ELR (cell line): ENCODE measurements around the gene BCCIP.

Experiments
- DNase-seq: peaks from one replicate; pipeline ENCODE4 v3.0.0-alpha.2; 2015; ENCODE audit warnings: low read depth

Gene BCCIP

DNA sequence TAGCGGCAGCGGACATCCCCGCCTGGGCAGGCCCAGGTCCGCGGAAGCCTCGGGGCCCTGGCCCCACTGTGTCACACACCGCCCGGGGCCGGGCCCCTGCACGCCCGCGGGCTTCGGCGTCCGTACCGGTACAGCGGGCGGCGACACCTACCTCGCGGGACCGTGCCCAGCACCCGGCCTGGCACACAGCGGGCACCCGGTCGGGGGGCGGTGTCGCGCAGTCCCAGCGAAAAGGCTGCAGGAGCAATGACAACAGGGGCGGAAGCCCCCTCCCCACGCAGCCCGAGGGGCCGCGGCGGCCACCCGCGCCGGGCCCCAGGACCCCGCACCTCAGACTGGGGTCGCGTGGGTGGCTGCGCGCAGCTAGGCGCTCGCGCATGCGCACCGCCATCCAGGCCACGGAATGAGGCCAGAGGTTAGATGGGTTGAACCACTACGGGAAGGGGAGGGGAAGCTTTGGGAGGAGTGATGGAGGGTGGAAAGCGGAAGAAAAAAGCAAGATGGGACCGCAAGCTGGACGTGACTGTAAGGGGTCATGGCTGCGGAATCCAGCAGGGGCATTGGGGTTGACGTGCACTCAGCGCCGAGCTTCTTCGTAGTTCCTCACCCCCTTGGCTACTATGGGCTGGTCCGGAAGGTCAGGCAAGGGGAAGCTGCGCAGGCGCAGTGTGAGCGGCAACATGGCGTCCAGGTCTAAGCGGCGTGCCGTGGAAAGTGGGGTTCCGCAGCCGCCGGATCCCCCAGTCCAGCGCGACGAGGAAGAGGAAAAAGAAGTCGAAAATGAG, at the start of gene BCCIP, which contains the start of gene UROS:
Gene BCCIP (plus strand): TSS at position 669 of the 785 bp plus-strand sequence. CDS start 12 bp downstream, at position 681.
Gene UROS (minus strand): TSS at position 381 of the 785 bp plus-strand sequence. CDS start 6,759 bp downstream, outside the sequence.
- peak; percentile 93 for DNase-seq

DNA sequence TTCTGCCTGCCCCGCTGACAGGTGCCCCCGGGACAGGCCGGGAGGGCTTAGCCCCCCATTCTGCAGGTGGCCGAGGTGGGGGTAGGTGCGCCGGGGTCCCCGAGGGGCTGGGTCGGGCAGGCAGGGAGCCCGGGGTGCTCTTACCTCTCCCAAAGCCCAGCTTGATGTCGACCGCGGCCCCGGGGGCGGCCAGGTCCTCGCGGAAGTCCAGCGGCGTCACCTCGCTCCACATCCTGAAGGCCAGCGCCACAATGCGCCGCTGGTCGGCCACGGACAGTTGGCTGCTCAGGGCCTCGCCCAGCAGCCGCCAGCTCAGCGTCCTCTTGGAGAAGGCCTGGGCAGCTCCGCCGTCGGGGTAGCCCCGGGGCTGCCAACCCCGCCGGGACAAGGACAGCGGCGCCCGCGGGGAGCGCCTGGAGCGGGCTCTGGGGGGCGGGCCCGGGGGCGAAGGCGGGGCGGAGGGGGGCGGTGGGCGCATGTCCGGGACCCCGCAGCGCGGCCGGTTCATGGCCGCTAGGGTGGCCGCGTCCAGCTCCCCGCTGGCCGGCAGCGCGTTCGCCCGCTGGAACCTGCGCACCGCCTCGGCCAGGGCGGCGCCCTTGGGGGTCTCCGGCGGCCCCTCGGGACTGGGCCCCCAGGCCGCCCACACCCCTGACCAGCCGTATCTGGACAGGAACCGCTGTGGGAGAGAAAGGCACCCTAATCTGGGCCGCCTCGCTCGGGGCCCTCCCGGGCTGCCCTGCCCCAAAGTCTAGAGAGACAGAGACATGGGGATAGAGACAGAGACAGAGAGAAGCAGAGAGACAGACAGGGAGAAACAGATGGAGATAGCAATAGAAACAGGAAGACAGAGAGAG, 49.4 kb upstream of the BCCIP start:
- no peak for DNase-seq

DNA sequence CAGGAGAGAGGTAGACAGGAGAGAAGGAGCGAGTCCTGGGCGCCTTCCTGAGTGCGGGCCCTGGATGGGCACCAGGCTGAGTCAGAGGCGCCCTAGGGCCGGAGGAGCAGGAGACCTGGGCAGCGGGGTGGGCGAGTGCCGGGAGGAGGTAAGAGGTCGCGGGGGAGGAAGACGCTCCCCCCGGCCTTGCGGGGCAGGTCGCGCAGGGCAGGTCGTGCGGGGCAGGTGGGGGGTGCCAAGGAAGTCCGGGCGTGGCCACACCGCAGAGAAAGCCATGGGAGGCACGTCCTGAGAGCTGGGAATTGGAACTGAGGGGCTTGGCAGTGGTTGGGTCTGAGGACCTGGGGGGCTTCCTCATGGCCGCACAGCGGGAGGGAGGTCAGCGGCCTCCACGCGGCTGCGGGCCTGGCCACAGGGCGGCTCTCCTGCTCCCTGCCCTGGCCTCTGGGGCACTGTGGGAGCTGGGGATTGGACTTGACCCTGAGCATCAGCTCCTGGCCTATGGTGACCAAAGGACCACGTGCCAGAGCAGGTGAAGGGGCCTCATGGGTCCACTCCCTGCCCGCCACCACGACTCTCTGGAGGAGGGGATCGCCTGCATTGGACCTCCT, 48.7 kb upstream of the BCCIP start:
- DNase-seq = no peak

DNA sequence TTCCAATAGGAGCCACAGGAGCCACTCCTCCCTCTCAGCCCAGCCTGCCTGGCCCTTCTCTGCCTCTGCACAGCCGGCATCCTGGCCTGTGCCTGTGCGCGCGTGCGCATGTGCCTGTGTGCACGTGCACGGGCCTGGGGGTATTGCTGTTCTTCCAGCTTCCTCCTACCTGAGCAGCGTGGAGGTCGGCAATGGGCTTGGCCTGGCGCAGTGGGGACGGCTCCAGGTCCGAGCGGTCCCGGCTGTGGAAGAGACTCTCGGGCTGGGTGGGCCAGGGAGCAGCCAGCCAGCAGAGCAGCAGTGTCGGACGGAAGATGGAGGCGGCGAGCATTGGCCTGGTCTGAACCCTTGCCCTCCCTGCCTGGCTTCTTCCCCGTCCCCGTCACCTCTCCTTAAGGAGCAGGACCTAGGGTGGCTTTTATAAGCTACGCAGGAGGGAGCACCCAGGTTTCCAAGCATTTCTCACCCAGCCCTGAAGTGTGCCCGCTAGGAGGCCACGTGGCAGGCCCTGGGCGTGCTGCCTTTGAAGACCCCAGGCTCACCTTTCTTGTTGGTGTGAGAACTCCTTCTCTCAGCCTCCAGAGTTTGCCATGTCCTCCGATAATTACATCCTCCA, 47.7 kb upstream of the BCCIP start, which contains the start of gene MMP21:
Gene MMP21 (minus strand): TSS at position 331 of the 616 bp plus-strand sequence. CDS start 0 bp downstream, at position 331.
- no peak for DNase-seq

DNA sequence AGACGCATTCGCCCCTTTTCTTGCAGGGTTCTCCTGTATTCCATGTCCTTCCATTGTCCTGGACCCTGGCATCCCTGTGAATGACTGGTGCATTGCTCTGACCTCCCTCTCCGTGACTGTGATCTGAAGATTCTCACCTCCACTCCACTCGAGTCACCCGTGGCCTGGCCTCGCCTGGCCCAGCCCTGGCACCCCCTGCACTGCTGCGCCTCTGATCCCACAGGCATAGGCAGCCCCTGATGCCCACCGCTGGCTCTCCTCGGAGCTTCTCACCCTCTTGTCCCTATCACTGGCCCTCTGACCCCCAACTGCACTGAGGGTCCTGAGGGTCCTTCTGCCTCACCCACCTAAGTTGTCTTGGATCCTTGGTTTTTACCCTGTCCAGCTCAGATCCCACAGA, 45.5 kb upstream of the BCCIP start:
- no peak for DNase-seq

DNA sequence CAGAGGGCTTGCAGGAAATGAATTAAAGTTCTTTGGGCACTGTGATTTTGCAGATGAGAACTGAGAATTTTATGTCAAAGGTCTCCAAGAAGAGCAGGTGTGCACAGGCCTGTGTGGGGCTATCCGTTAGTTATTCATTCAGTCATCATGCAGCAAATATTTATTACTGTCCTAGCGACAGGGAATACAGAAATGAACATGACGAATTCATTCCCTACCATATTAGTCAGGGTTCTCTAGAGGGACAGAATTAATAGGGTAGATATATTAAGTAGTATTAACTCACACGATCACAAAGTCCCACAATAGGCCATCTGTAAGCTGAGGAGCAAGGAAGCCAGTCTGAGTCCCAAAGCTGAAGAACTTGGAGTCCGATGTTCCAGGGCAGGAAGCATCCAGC, 44.8 kb upstream of the BCCIP start:
- no peak for DNase-seq

DNA sequence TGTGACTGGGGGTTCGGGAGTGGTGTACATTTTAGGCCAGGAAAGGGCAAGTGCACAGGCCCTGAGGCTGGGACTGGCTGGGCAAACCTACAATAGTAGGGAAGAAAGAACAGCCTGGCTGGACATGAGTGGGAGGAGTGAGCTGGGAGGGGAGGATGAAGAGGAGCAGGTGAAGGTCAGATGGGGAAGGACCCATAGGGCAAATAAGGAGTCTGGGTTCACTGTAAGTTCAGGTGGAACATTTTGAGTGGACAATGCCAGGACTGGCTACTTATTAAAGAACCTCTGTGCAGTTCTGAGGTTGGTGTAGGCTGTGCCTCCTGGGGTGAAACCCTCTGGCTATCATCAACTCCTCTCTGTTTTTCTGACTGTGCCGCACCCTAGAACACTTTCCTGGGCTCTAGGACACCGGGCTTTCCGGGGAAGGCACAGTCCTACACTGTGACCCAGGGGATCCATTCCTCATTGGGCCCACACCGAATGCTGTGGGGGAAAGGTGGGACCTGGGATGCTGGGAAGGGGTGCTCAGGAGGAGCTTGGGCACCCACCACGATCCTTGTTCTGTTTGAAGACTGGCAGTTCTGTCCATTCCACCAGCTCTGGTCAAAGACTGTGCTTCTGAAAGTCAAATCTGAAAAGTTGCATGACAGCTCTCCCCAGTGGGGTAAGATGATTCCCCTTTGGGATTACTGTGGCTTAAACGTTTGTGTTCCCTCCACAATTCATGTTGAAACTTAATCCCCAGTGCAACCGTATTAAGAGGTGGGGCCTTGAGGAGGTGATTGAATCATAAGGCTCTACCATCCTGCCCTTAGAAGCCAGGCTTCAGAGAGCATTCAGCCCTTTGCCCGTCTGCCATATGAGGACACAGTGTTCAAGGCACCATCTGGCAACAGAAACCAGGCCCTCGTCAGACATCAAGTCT, 43.7 kb upstream of the BCCIP start:
- DNase-seq = no peak

DNA sequence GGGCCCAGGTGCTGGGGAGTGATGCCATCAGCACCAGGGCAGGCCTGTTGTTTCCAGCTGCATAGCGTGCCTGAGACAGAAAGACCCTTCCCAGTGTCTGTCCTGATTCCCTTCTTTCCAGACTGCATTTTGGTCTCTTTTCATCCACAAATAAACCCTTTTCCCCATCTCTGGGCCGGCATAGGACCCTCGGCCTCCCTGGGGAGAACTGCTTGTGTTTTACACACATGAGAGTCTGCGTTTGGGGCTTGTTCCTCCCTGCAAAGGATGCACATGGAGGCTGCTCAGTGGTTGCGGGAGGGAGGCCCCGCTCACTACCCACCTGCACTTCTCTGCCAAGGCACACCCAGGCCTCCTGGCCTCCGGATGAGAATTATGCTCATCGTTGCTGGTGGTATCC, 42.0 kb upstream of the BCCIP start:
- no peak for DNase-seq

DNA sequence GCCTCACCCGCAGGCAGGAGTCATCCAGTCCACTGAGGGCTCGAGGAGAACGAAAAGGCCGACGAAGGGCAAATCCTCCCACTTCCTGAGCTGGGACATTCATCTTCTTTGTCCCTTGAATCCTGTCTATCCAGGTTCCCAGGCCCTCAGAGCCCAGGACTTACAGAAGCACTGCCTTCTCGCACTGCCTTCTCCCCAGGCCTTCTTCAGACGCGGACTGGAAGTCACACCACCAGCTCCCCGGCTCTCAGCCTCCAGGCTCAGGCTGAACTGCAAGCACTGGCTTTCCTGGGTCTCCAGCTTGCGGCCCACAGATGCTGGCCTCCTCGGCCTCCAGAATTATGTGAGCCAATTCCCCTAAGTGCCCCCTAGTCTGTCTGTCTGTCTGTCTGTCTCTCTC, 41.3 kb upstream of the BCCIP start:
- DNase-seq = no peak

DNA sequence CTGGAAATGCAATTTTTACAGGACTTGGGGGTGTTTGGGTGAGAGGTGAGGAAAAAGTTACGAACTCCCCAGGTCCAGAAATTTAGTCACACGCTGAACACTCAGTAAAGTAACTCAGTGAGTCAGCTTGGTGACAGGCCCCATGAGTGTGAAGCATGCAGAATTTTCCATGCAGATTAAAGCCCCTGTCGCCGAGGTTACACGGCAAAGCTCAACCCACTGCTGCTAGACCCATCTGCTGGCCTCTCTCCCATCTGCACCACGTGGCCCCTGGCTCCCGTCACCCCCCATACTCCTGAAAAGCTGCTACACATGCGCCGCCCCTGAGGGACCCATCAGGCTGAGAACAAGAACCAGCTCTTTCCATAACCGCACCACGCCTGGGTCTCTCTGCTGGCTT, 40.7 kb upstream of the BCCIP start:
- DNase-seq = peak; percentile 18

DNA sequence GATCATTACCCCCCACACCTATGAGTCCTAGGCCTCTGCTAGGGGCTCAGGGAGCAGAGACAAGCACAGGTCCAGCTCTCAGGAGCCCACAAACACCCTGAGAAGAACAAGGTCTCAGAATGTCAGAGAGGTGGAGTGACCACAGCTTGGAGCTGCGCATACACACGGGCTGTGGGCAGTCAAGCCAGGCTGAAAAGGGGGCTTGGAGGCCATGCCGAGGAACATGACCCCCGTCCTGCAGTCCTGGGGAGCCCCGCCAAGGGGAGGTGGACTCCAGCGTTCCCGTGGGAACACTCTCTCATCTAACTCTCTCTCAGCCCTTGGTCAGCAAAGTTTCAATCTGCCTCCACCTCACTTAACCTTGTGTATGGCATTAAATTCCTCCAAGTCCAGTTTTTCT, 39.9 kb upstream of the BCCIP start:
- no peak for DNase-seq

DNA sequence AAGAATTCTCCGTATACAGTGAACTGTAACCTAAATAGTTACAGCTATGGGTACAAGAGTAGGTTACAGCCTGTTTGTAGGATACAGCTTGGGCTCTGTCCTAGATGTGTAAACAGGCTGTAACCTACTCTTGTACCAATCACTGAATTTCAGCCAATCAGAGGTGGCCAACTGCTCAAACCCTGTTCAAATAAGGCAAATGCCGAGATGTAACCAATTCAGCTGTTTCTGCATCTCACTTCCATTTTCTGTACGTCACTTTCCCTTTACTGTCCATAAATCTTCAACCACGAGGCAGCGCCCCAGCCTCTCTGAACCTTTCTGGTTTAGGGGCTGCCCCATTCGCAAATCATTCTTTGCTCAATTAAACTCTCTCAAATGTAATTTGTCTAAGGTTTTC, 39.4 kb upstream of the BCCIP start:
- DNase-seq = no peak

DNA sequence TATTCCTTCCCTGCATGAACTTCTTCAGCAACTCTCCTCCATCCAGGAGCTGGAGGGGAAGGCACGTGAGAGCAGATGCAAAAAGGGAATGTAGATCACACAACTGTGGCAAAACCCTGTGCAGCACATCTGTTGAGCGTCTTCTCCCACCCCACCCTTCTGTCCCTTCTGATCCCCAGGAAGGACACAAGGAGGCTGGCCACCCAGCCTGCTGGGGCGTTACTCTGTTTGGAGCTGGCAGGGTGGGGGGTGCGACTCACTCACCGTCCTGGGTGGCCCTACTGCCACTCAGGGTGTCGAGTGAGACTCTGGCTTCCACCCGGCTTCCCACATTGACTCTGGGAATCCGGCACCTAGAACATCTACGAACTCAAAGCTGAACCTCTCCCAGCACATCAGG, 37.6 kb upstream of the BCCIP start:
- DNase-seq = no peak

DNA sequence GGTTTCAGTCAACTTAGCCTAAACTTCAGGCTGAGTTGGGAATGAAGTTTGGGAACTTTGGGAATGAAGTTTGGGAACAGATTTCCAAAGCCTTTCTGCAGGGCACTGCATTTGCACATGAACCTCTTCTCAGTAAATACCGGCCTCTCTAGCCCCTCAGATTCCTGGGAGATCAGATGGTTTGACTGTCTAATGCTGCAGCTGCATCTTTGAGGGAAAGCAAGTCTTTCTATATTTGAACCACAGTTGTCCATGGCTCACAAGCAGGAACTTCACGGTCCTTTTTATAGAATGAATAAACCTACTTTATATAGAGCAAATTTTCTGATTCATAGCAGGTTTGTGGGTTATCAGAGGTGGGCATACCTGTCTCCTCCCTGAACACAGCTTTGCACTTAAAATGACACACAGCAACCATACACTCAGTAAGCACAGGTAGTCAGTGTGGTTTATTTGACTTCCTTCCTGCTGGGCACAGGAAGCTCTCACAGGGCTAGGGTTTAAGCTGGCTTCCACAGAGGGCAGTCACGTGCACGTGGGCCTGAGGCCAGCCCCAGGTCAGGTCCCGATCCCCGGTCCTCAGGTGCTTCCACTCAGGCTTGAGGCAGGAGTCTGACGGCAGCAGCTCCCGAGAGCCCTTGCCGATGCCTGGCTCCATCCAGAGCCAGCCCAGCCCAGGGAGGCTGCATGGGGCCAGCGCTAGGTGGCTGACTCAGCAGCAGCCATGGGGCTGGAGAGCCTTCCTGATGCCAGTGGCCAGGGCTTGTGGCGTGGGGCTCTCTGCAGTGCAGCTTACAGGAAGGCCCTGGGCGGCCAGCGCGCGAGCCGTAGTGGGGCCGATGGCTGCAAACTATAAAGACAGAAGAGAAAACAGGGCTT, 35.0 kb upstream of the BCCIP start:
- DNase-seq = no peak

DNA sequence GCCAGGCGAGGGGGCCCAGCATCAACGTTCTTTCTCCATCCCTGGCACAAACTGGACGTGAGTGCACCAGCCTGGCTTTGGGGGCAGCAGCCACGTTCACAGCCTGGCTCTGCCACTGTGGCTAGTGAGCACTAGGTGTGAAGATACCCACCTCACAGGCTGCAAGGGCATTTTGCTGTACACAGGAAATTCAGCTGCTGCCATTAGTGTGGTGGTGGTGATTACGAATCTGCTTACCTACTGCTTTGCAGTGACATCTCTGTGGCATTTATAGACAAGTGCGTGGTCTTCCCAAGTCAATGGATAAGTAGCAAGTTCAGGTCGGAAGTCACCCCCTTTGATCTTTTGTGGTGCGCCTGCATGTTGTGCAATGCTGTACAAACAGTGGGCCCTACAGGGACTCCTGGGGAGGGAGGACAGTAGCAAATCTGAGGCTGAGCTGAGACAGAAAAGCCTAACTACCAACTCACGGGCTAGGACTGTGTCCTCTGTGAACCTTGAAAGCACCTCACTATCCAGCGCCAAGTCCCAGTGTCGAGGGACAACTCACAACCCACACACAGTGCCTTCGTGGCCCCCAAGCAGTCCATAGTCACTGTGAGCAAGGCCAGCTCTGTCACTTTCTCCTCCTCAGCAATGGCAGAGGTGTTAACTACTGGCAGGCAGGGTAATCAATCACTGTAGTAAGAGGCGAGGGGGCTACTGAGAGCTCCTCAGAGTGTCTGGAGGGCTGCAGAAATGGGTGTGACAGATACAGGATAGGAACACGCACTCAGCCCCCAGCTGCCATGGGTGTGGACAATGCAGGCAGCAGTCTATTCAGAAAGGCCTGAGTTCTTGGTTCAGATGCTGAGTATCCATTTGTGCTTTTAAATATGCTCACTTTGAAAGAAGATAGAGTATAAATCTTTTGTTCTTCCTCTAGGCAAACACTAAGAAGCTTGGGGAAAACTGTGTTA, 30.7 kb upstream of the BCCIP start:
- DNase-seq = no peak

DNA sequence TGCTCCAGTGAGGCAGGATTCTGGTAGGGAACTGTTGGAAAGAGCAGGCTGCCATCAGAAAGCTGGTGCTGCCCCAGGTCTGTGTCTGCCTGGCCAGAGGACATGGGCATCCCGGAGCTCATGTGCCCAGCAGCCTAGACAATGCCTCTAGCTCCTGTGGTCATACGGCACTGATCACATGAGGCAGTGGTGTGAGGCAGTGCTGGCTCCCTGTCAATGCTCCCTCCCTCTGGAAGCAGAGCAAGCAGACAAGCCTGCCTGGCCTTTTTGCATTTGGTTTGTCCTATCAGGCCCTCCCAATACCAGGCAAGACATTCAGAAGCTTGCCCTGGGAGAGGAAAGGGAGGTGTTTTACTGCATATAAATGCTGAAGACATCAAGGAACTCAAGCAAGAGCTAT, 28.2 kb upstream of the BCCIP start:
- no peak for DNase-seq

DNA sequence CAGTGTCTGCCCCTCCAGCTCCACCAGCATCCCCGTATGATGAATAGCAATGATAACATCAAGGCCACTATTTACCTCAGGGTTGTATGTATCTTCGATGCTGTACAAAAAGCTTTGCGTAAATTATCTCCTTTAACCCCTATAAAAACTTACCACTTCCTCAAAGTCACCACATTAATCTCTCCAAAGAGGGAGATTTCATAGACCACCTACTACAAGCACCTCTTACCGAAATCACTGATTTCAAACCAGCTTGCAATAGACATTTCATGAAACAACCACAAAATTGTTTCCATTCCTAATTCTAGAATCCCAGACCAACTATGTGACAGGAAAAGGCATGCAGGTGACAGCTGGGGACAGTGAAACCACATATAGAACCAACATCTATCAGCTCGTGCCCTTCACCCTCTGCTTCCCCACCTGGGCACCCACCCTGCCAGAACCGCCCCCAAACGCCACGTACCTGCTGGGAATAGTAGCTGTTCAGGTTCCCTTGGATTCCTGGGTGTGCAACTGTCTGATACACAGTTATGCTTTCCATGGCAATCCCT, 27.6 kb upstream of the BCCIP start:
- no peak for DNase-seq

DNA sequence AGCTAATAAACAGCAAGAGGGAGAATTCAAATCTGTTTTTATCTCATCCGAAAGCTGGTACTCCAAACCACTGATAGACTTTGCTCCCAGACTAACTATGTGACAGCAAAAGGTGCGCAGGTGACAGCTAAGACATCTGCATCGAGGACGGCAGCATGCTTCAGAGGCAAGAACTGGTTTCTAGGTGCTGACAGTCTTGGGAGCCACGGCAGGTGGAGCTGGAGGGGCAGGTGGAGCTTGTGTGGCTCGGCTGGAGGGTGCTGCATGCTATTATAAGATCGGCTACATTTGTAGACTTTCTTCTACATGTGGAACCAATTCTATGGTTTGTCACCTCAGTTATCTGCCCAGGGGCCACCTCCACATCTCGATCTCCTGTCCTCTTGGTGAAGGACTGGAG, 25.9 kb upstream of the BCCIP start:
- no peak for DNase-seq
